ENCODE measurements around the gene PDE11A. TPM values are rescaled to one million over a fixed set of nuclear protein-coding genes. Genes with fewer than 3 reads are reported as not detected.
"Not testable (repeated sequence)": the region's sequence is repeated elsewhere in the genome, so short reads cannot be mapped to it uniquely, and the experiment has no call there.

The PDE11A gene
- total RNA-seq, 5 donors from 2014 or later (not counting 1 experiment from before 2014, with no cell fraction given): not detected

- H3K4me1 Mint-ChIP-seq; H3K9me3 Mint-ChIP-seq; H3K36me3 ChIP-seq (ENCODE audit: control insufficient read depth in 2 of 2, extremely low read depth in 1 of 2, insufficient read depth in 1 of 2, low read length in 1 of 2); H3K27me3 ChIP-seq (replicated peaks in 1 of 2; ENCODE audit: control insufficient read depth in 2 of 2, extremely low read depth in 1 of 2, insufficient read depth in 2 of 2, low read length in 1 of 2); H3K27ac Mint-ChIP-seq; H3K4me1 ChIP-seq (ENCODE audit: control insufficient read depth in 1 of 2, extremely low read depth in 1 of 2, insufficient read depth in 2 of 2, low read length in 2 of 2); H3K27ac ChIP-seq (ENCODE audit: low read length); H3K9me3 ChIP-seq; H3K36me3 Mint-ChIP-seq; POLR2A ChIA-PET; H3K4me3 ChIP-seq (ENCODE audit: control insufficient read depth in 1 of 2, extremely low read depth in 1 of 2, low read length in 1 of 2); H3K4me3 Mint-ChIP-seq; ATAC-seq (replicated peaks in 1 of 4); DNase-seq; H3K27me3 Mint-ChIP-seq: not testable (repeated sequence)
- CTCF ChIA-PET: interaction anchor here in 1 of 2 donors (0.6 kb wide), 1 partner anchor 73 kb away, joined by 4 read pairs; no protein-coding TSS in a partner anchor
- 96% methylated on average over 25 of the region's 27 CpGs for WGBS (ENCODE audit: insufficient coverage)
Measured at GRCh38 chr2:177835418-177836204, 237.0 kb downstream of the PDE11A start.

- POLR2A ChIA-PET: no interaction called here
- no peak overlapping the region for H3K4me3 ChIP-seq (ENCODE audit: control insufficient read depth in 1 of 2, extremely low read depth in 1 of 2, low read length in 1 of 2)
- H3K36me3 ChIP-seq (ENCODE audit: control insufficient read depth in 2 of 2, extremely low read depth in 1 of 2, insufficient read depth in 1 of 2, low read length in 1 of 2): no peaks in the 10 kb centered on the region
- H3K4me1 ChIP-seq (ENCODE audit: control insufficient read depth in 1 of 2, extremely low read depth in 1 of 2, insufficient read depth in 2 of 2, low read length in 2 of 2): no peaks in the 10 kb centered on the region
- H3K27ac ChIP-seq (ENCODE audit: low read length): no peak overlapping the region
- 92% methylated on average over 2 of the region's 6 CpGs for WGBS (ENCODE audit: insufficient coverage)
- CTCF ChIA-PET: no interaction called here
- peaks cover 0 to 2% of the 10 kb centered on the region in 2 experiments for H3K27me3 ChIP-seq (replicated peaks in 1 of 2; ENCODE audit: control insufficient read depth in 2 of 2, extremely low read depth in 1 of 2, insufficient read depth in 2 of 2, low read length in 1 of 2)
- Mint-ChIP-seq H3K27me3 (peaks cover 0 to 5% of the 10 kb centered on the region in 2 donors), H3K4me3 (no peak overlapping the region), H3K9me3 (peaks cover 0 to 6% (median 4%) of the 10 kb centered on the region in 3 donors), H3K4me1 (no peaks in the 10 kb centered on the region), H3K27ac (no peak overlapping the region), H3K36me3 (peaks cover 3% of the 10 kb centered on the region)
- DNase-seq (no peak), ATAC-seq (replicated peaks in 1 of 4) (no peak)
- no peaks in the 10 kb centered on the region for H3K9me3 ChIP-seq
Measured at GRCh38 chr2:177832611-177833433, 239.8 kb downstream of the PDE11A start.

GRCh38 chr2:177830881-177831386 lies 241.6 kb downstream of the PDE11A start:
- ATAC-seq (replicated peaks in 1 of 4): no peak
- no peak overlapping the region for H3K4me3 Mint-ChIP-seq
- WGBS (ENCODE audit: insufficient coverage): no CpG with 5 or more reads among the region's 1 CpG

DNA sequence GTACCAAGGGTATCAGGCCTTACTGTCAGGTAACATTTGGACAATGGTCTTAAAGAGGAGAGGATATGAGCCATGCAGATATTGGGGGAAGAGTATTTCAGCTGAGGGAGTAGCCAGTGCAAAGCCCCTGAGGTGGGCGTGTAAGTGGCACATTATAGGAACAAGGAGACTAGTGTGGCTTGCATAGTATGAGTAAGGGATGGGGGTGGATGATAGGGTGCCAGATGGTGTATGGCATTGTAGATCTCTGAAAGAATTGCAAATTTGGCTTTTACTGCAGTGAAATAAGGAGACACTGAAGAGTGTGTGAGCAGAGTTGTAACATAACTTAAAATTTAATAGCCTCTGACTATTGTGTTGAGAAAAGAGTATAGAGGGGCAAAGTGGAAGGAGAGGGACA lies 244.0 kb downstream of the PDE11A start:
- no peaks in the 10 kb centered on the region for H3K36me3 ChIP-seq (ENCODE audit: control insufficient read depth in 2 of 2, extremely low read depth in 1 of 2, insufficient read depth in 1 of 2, low read length in 1 of 2)
- H3K4me1 ChIP-seq (ENCODE audit: control insufficient read depth in 1 of 2, extremely low read depth in 1 of 2, insufficient read depth in 2 of 2, low read length in 2 of 2): no peaks in the 10 kb centered on the region
- ChIA-PET CTCF (no interaction called here), POLR2A (no interaction called here)
- no peaks in the 10 kb centered on the region for H3K4me1 Mint-ChIP-seq
- H3K9me3 ChIP-seq: no peaks in the 10 kb centered on the region
- H3K4me3 Mint-ChIP-seq: no peak overlapping the region
- 85% methylated on average over 1 of the region's 1 CpG for WGBS (ENCODE audit: insufficient coverage)
- no peaks in the 10 kb centered on the region for H3K9me3 Mint-ChIP-seq
- ATAC-seq (replicated peaks in 1 of 4) (no peak), DNase-seq (no peak)
- H3K27ac Mint-ChIP-seq: no peak overlapping the region
- no peak overlapping the region for H3K27ac ChIP-seq (ENCODE audit: low read length)
- H3K36me3 Mint-ChIP-seq: no peaks in the 10 kb centered on the region
- H3K27me3 Mint-ChIP-seq: peaks cover 2 to 11% of the 10 kb centered on the region in 2 donors
- H3K27me3 ChIP-seq (replicated peaks in 1 of 2; ENCODE audit: control insufficient read depth in 2 of 2, extremely low read depth in 1 of 2, insufficient read depth in 2 of 2, low read length in 1 of 2): no peaks in the 10 kb centered on the region
- H3K4me3 ChIP-seq (ENCODE audit: control insufficient read depth in 1 of 2, extremely low read depth in 1 of 2, low read length in 1 of 2): no peak overlapping the region

More at GRCh38 chr2:177830881-177831386, 241.6 kb downstream of the PDE11A start:
- Histone ChIP-seq H3K4me3 (ENCODE audit: control insufficient read depth in 1 of 2, extremely low read depth in 1 of 2, low read length in 1 of 2) (no peak overlapping the region), H3K27me3 (replicated peaks in 1 of 2; ENCODE audit: control insufficient read depth in 2 of 2, extremely low read depth in 1 of 2, insufficient read depth in 2 of 2, low read length in 1 of 2) (peaks cover 0 to 2% of the 10 kb centered on the region in 2 experiments), H3K4me1 (ENCODE audit: control insufficient read depth in 1 of 2, extremely low read depth in 1 of 2, insufficient read depth in 2 of 2, low read length in 2 of 2) (no peaks in the 10 kb centered on the region), H3K27ac (ENCODE audit: low read length) (no peak overlapping the region), H3K9me3 (no peaks in the 10 kb centered on the region), H3K36me3 (ENCODE audit: control insufficient read depth in 2 of 2, extremely low read depth in 1 of 2, insufficient read depth in 1 of 2, low read length in 1 of 2) (no peaks in the 10 kb centered on the region)
- ChIA-PET POLR2A (no interaction called here), CTCF (no interaction called here)
- H3K27me3 Mint-ChIP-seq: peaks cover 0 to 5% of the 10 kb centered on the region in 2 donors
- H3K36me3 Mint-ChIP-seq: no peaks in the 10 kb centered on the region
- H3K9me3 Mint-ChIP-seq: no peaks in the 10 kb centered on the region
- no peak for DNase-seq
- H3K27ac Mint-ChIP-seq: no peak overlapping the region
- H3K4me1 Mint-ChIP-seq: no peaks in the 10 kb centered on the region

DNA sequence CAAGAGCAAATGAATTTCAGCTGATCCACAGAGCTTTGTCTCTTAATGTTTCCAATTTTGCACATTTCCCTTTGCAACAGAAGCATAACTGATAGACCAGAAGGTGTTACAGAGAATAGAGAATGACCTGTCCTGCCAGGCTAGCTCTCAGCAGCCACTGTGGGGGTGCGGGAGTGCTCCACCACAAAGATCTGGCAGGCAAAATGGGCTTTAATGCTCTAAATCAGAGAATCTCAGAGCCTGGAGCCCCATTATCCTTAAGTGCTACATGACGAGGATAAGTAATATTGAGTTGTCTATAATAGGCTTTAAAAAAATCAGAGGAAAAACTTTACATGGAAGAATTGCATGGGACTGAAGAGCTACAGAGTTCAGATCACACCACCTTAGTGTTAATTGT lies 245.7 kb downstream of the PDE11A start:
- no peak overlapping the region for H3K27ac ChIP-seq (ENCODE audit: low read length)
- Mint-ChIP-seq H3K36me3 (no peaks in the 10 kb centered on the region), H3K9me3 (no peaks in the 10 kb centered on the region), H3K4me3 (no peak overlapping the region), H3K4me1 (no peaks in the 10 kb centered on the region), H3K27me3 (peaks cover 3 to 13% of the 10 kb centered on the region in 2 donors), H3K27ac (no peak overlapping the region)
- ATAC-seq (replicated peaks in 1 of 4): no peak
- ChIA-PET POLR2A (no interaction called here), CTCF (no interaction called here)
- no peaks in the 10 kb centered on the region for H3K36me3 ChIP-seq (ENCODE audit: control insufficient read depth in 2 of 2, extremely low read depth in 1 of 2, insufficient read depth in 1 of 2, low read length in 1 of 2)
- WGBS (ENCODE audit: insufficient coverage): 65% methylated on average over 2 of the region's 2 CpGs
- no peaks in the 10 kb centered on the region for H3K9me3 ChIP-seq
- H3K4me1 ChIP-seq (ENCODE audit: control insufficient read depth in 1 of 2, extremely low read depth in 1 of 2, insufficient read depth in 2 of 2, low read length in 2 of 2): no peaks in the 10 kb centered on the region
- H3K27me3 ChIP-seq (replicated peaks in 1 of 2; ENCODE audit: control insufficient read depth in 2 of 2, extremely low read depth in 1 of 2, insufficient read depth in 2 of 2, low read length in 1 of 2): no peaks in the 10 kb centered on the region
- no peak for DNase-seq
- no peak overlapping the region for H3K4me3 ChIP-seq (ENCODE audit: control insufficient read depth in 1 of 2, extremely low read depth in 1 of 2, low read length in 1 of 2)

- DNase-seq (no peak), ATAC-seq (replicated peaks in 1 of 4) (no peak)
- POLR2A ChIA-PET: no interaction called here
- CTCF ChIA-PET: no interaction called here
- Histone ChIP-seq H3K27me3 (replicated peaks in 1 of 2; ENCODE audit: control insufficient read depth in 2 of 2, extremely low read depth in 1 of 2, insufficient read depth in 2 of 2, low read length in 1 of 2) (no peaks in the 10 kb centered on the region), H3K27ac (ENCODE audit: low read length) (no peak overlapping the region), H3K9me3 (no peaks in the 10 kb centered on the region), H3K4me3 (ENCODE audit: control insufficient read depth in 1 of 2, extremely low read depth in 1 of 2, low read length in 1 of 2) (no peak overlapping the region), H3K36me3 (ENCODE audit: control insufficient read depth in 2 of 2, extremely low read depth in 1 of 2, insufficient read depth in 1 of 2, low read length in 1 of 2) (no peaks in the 10 kb centered on the region), H3K4me1 (ENCODE audit: control insufficient read depth in 1 of 2, extremely low read depth in 1 of 2, insufficient read depth in 2 of 2, low read length in 2 of 2) (no peaks in the 10 kb centered on the region)
- Mint-ChIP-seq H3K9me3 (no peaks in the 10 kb centered on the region), H3K4me1 (no peaks in the 10 kb centered on the region), H3K27ac (no peak overlapping the region), H3K27me3 (peaks cover 3 to 13% of the 10 kb centered on the region in 2 donors), H3K4me3 (no peak overlapping the region), H3K36me3 (no peaks in the 10 kb centered on the region)
- WGBS (ENCODE audit: insufficient coverage): no CpG with 5 or more reads among the region's 3 CpGs
Measured at GRCh38 chr2:177822941-177823340, 249.6 kb downstream of the PDE11A start.

Data from T-cell (primary cell).